GM23338 (cell line): ENCODE measurements around the gene HCN2. TPM values are rescaled to one million over a fixed set of nuclear protein-coding genes. Genes with fewer than 3 reads are reported as not detected.
"Not testable (repeated sequence)": the region's sequence is repeated elsewhere in the genome, so short reads cannot be mapped to it uniquely, and the experiment has no call there.

ENCODE experiments used
- ATAC-seq: fragments of 200-7000 bp; cut with Tn5 transposase; 3 replicates; pipeline ENCODE4 v1.9.1; 2020
- DNase-seq: peaks from one replicate; pipeline ENCODE4 v3.0.0-alpha.2; 2015; ENCODE audit warnings: low spot score
- H2AFZ ChIP-seq: fragments of 200-600 bp; sonication (generic); 2 replicates; pipeline ENCODE4 v1.8.0; 2016; ENCODE audit warnings: antibody characterized with exemption, mild to moderate bottlenecking, moderate library complexity
- H3F3A ChIP-seq: fragments of 200-600 bp; sonication (generic); replicated peaks from 2 replicates; pipeline ENCODE4 v1.8.0; 2017; ENCODE audit warnings: antibody characterized with exemption, mixed run types, low read depth
- H3K27ac ChIP-seq: fragments of 200-600 bp; sonication (generic); 2 replicates; pipeline ENCODE4 v1.6.1; 2016; ENCODE audit warnings: low read depth
- H3K27me3 ChIP-seq: fragments of 200-600 bp; sonication (generic); 2 replicates; pipeline ENCODE4 v1.8.0; 2016; ENCODE audit warnings: mild to moderate bottlenecking, mixed run types, moderate library complexity; ENCODE audit not compliant: insufficient read depth
- H3K36me3 ChIP-seq: fragments of 200-600 bp; sonication (generic); 2 replicates; pipeline ENCODE4 v1.8.0; 2016; ENCODE audit warnings: mild to moderate bottlenecking; ENCODE audit not compliant: insufficient read depth
- H3K4me1 ChIP-seq: fragments of 200-600 bp; sonication (generic); 2 replicates; pipeline ENCODE4 v1.8.0; 2016; ENCODE audit warnings: mild to moderate bottlenecking, moderate library complexity; ENCODE audit not compliant: insufficient read depth
- H3K4me2 ChIP-seq: fragments of 200-600 bp; sonication (generic); 2 replicates; pipeline ENCODE4 v1.7.1; 2017; ENCODE audit warnings: mixed run types
- H3K4me3 ChIP-seq: fragments of 200-600 bp; sonication (generic); 2 replicates; pipeline ENCODE4 v1.6.1; 2016; ENCODE audit warnings: mixed run types
- H3K79me2 ChIP-seq: fragments of 200-600 bp; sonication (generic); replicated peaks from 2 replicates; pipeline ENCODE4 v1.8.0; 2017; ENCODE audit warnings: mild to moderate bottlenecking; ENCODE audit not compliant: insufficient read depth
- H3K9me2 ChIP-seq: fragments of 200-600 bp; sonication (generic); 2 replicates; pipeline ENCODE4 v1.8.0; 2017; ENCODE audit not compliant: insufficient read depth
- H4K20me1 ChIP-seq: fragments of 200-600 bp; sonication (generic); replicated peaks from 2 replicates; pipeline ENCODE4 v1.8.0; 2017; ENCODE audit warnings: mild to moderate bottlenecking; ENCODE audit not compliant: insufficient read depth
- H3K27ac Mint-ChIP-seq: 2 replicates; pipeline ENCODE4 v1.8.0; 2020; ENCODE audit warnings: inconsistent platforms, mild to moderate bottlenecking, moderate library complexity, mixed read lengths
- H3K27me3 Mint-ChIP-seq: 3 replicates; pipeline ENCODE4 v1.8.0; 2022; ENCODE audit warnings: low read depth, mild to moderate bottlenecking, moderate library complexity, mixed read lengths, inconsistent platforms; ENCODE audit not compliant: insufficient read depth, poor library complexity
- H3K36me3 Mint-ChIP-seq: 3 replicates; pipeline ENCODE4 v1.8.0; 2021; ENCODE audit warnings: low read depth, mild to moderate bottlenecking, inconsistent platforms, moderate library complexity, mixed read lengths
- H3K4me1 Mint-ChIP-seq: 3 replicates; pipeline ENCODE4 v1.8.0; 2020; ENCODE audit warnings: mild to moderate bottlenecking, inconsistent platforms, mixed read lengths
- H3K4me3 Mint-ChIP-seq: 3 replicates; pipeline ENCODE4 v1.8.0; 2021; ENCODE audit warnings: moderate library complexity, mild to moderate bottlenecking, inconsistent platforms, mixed read lengths
- H3K9me3 Mint-ChIP-seq: 3 replicates; pipeline ENCODE4 v1.8.0; 2020; ENCODE audit warnings: moderate library complexity, mild to moderate bottlenecking, inconsistent platforms, mixed read lengths
- CTCF ChIP-seq, 2 experiments: fragments of 200-600 bp in 1 of 2; sonication (generic) in 1 of 2; conservative IDR thresholded peaks; 2 replicates each; pipeline versions ENCODE4 v1.5.1 to v1.6.1; 2016 to 2017; ENCODE audit warnings: antibody characterized with exemption in 2 of 2, low read depth in 2 of 2, mild to moderate bottlenecking in 2 of 2, moderate library complexity in 1 of 2
- ETS1 ChIP-seq: IDR thresholded peaks from 2 replicates; pipeline ENCODE4 v1.6.1; 2016; ENCODE audit warnings: antibody characterized with exemption
- EZH2phosphoT487 ChIP-seq: fragments of 200-600 bp; sonication (generic); IDR thresholded peaks from one replicate; pipeline ENCODE4 v1.8.1; 2018; ENCODE audit warnings: antibody characterized with exemption; ENCODE audit not compliant: unreplicated experiment
- NANOG ChIP-seq: IDR thresholded peaks from 2 replicates; pipeline ENCODE4 v1.6.1; 2016; ENCODE audit warnings: antibody characterized with exemption, borderline replicate concordance
- REST ChIP-seq: IDR thresholded peaks from one replicate; pipeline ENCODE4 v1.6.1; 2018; ENCODE audit warnings: antibody characterized with exemption; ENCODE audit not compliant: unreplicated experiment
- STAT1 ChIP-seq: IDR thresholded peaks from one replicate; pipeline ENCODE4 v1.6.1; 2016; ENCODE audit warnings: antibody characterized with exemption; ENCODE audit not compliant: unreplicated experiment
- ZNF331 ChIP-seq: fragments of 250-450 bp; sonication (Bioruptor Pico); IDR thresholded peaks from 2 replicates; pipeline ENCODE4 v1.5.0; 2020; ENCODE audit warnings: low read depth, mild to moderate bottlenecking, moderate library complexity
- polyA plus RNA-seq: library from polyadenylated mRNA; unstranded; fragments of >200 nt; fragmentation: Nextera tagmentation; extraction: Ambion mirVana; gene quantifications from 2 replicates; pipeline ENCODE4 v1.2.1, GENCODE V29; 2016
- total RNA-seq: library from RNA; depleted of rRNA; stranded (reverse); fragments of >200 nt; shearing (Covaris generic); gene quantifications from 2 replicates; pipeline ENCODE4 v1.2.3, GENCODE V29; 2014

Gene HCN2
- total and polyA plus RNA-seq, 2 experiments from 2014 or later = 0.06 to 2.9 TPM

- H3K9me3 Mint-ChIP-seq = peaks cover 44% of the 10 kb centered on the region
- H3K27ac ChIP-seq = no peak overlapping the region
- no peaks in the 10 kb centered on the region for H3K36me3 ChIP-seq
- H3K4me2 ChIP-seq = no peak overlapping the region
- H3K4me1 ChIP-seq = no peaks in the 10 kb centered on the region
- H3K4me1 Mint-ChIP-seq = no peaks in the 10 kb centered on the region
- H3K4me3 ChIP-seq = no peak overlapping the region
- H3K27me3 ChIP-seq = no peaks in the 10 kb centered on the region
- no peak overlapping the region for H3K27ac Mint-ChIP-seq
- no peak overlapping the region for H2AFZ ChIP-seq
- H3F3A ChIP-seq = no peaks in the 10 kb centered on the region
- peaks cover 2% of the 10 kb centered on the region for H3K27me3 Mint-ChIP-seq
- H3K4me3 Mint-ChIP-seq = no peak overlapping the region
- ATAC-seq (no peak), DNase-seq (no peak)
- no peaks in the 10 kb centered on the region for H3K79me2 ChIP-seq
- TF ChIP-seq NANOG (no peak), EZH2phosphoT487 (no peak), ZNF331 (no peak), STAT1 (no peak), ETS1 (no peak), CTCF (conservative IDR thresholded peaks at IDR 0.05; ENCODE audit: low read depth in 2 of 2) (no peak), REST (no peak)
- H3K9me2 ChIP-seq = no peaks in the 10 kb centered on the region
- H4K20me1 ChIP-seq = no peaks in the 10 kb centered on the region
- peaks cover 16% of the 10 kb centered on the region for H3K36me3 Mint-ChIP-seq
Observed at GRCh38 chr19:601790-602189, 12.1 kb downstream of the HCN2 start.

- Mint-ChIP-seq H3K4me1 (no peaks in the 10 kb centered on the region), H3K4me3 (no peak overlapping the region)
- no peak overlapping the region for H3K27ac ChIP-seq
Observed at GRCh38 chr19:602391-603301, 13.0 kb downstream of the HCN2 start.

GRCh38 chr19:603302-603639 lies 13.6 kb downstream of the HCN2 start:
- H3K27me3 Mint-ChIP-seq, H3K36me3 ChIP-seq, ATAC-seq, H3K4me1 Mint-ChIP-seq, H3K27ac ChIP-seq, H3K4me1 ChIP-seq, H3K4me3 ChIP-seq, H3K4me2 ChIP-seq, H4K20me1 ChIP-seq, DNase-seq, H3K9me2 ChIP-seq, H2AFZ ChIP-seq, H3K4me3 Mint-ChIP-seq, H3F3A ChIP-seq, H3K27me3 ChIP-seq, H3K79me2 ChIP-seq, H3K27ac Mint-ChIP-seq: not testable (repeated sequence)
- H3K9me3 Mint-ChIP-seq = peaks cover 48% of the 10 kb centered on the region
- peaks cover 16% of the 10 kb centered on the region for H3K36me3 Mint-ChIP-seq

More at GRCh38 chr19:602391-603301, 13.0 kb downstream of the HCN2 start:
- DNase-seq (no peak), ATAC-seq (no peak)
- no peaks in the 10 kb centered on the region for H3K79me2 ChIP-seq
- H3K4me2 ChIP-seq = no peak overlapping the region
- TF ChIP-seq EZH2phosphoT487 = no peak
- no peaks in the 10 kb centered on the region for H3K4me1 ChIP-seq
- H3K36me3 ChIP-seq = no peaks in the 10 kb centered on the region
- H3K4me3 ChIP-seq = no peak overlapping the region
- H4K20me1 ChIP-seq = no peaks in the 10 kb centered on the region
- no peaks in the 10 kb centered on the region for H3K27me3 ChIP-seq
- no peaks in the 10 kb centered on the region for H3K9me2 ChIP-seq
- no peak overlapping the region for H2AFZ ChIP-seq
- no peaks in the 10 kb centered on the region for H3F3A ChIP-seq
- Mint-ChIP-seq H3K27ac (no peak overlapping the region), H3K9me3 (peaks cover 48% of the 10 kb centered on the region), H3K36me3 (peaks cover 16% of the 10 kb centered on the region), H3K27me3 (peaks cover 2% of the 10 kb centered on the region)

- not testable (repeated sequence) for H3K27ac ChIP-seq, H3K27ac Mint-ChIP-seq, H3K36me3 ChIP-seq, DNase-seq, H3K4me3 ChIP-seq, H3K9me2 ChIP-seq, H3K79me2 ChIP-seq, H3K27me3 Mint-ChIP-seq, H3K4me3 Mint-ChIP-seq, H3K4me1 Mint-ChIP-seq, H3K27me3 ChIP-seq, H3K4me2 ChIP-seq, ATAC-seq, H3F3A ChIP-seq, H4K20me1 ChIP-seq, H2AFZ ChIP-seq, H3K4me1 ChIP-seq
- peaks cover 48% of the 10 kb centered on the region for H3K9me3 Mint-ChIP-seq
- peaks cover 16% of the 10 kb centered on the region for H3K36me3 Mint-ChIP-seq
Observed at GRCh38 chr19:603779-604178, 14.1 kb downstream of the HCN2 start.
